Aorta (tissue), 5 donors: ENCODE measurements around the gene EXOC8. TPM values are rescaled to one million over a fixed set of nuclear protein-coding genes. Genes with fewer than 3 reads are reported as not detected.

Experiments used
- ATAC-seq: fragments of 200-7000 bp; cut with Tn5 transposase; one replicate; pipeline ENCODE4 v1.9.1; 2022; ENCODE audit warnings: moderate library complexity; ENCODE audit not compliant: low FRiP score
- DNase-seq, 2 donors: peaks; one replicate each; pipeline ENCODE4 v3.0.0-alpha.2; 2020
- H3K27ac ChIP-seq, 2 donors: one replicate each; pipeline ENCODE4 v1.5.1; 2013; ENCODE audit warnings: low read length in 2 of 2, mild to moderate bottlenecking in 2 of 2, moderate library complexity in 2 of 2, control low read depth in 1 of 2, inconsistent platforms in 1 of 2, low read depth in 1 of 2
- H3K27me3 ChIP-seq, 2 donors: one replicate each; pipeline ENCODE4 v1.6.1; 2013; ENCODE audit warnings: control low read depth in 1 of 2, low read length in 1 of 2, mild to moderate bottlenecking in 1 of 2, moderate library complexity in 1 of 2; ENCODE audit not compliant: insufficient read depth in 2 of 2, control insufficient read depth in 1 of 2
- H3K36me3 ChIP-seq, 2 donors: one replicate each; pipeline ENCODE4 v1.6.1; 2013; ENCODE audit warnings: control low read depth in 1 of 2, low read length in 1 of 2, mild to moderate bottlenecking in 1 of 2; ENCODE audit not compliant: insufficient read depth in 2 of 2, control insufficient read depth in 1 of 2
- H3K4me1 ChIP-seq, 2 donors: one replicate each; pipeline ENCODE4 v1.6.1; 2013; ENCODE audit warnings: low read length in 2 of 2, control low read depth in 1 of 2, mild to moderate bottlenecking in 1 of 2, moderate library complexity in 1 of 2; ENCODE audit not compliant: insufficient read depth in 2 of 2, control insufficient read depth in 1 of 2
- H3K4me3 ChIP-seq, 2 donors: one replicate each; pipeline ENCODE4 v1.5.1; 2013; ENCODE audit warnings: low read length in 2 of 2, control low read depth in 1 of 2, mild to moderate bottlenecking in 1 of 2
- H3K9me3 ChIP-seq: one replicate; pipeline ENCODE4 v1.6.1; 2013; ENCODE audit warnings: mild to moderate bottlenecking, low read length; ENCODE audit not compliant: control insufficient read depth
- WGBS, 2 donors: extraction: QIAGEN DNeasy Blood & Tissue Kit; methylation state at CpG; one replicate each; pipeline ENCODE4 v1.1.7; 2013; 5-methylcytosine and 5-hydroxymethylcytosine counted together
- intact Hi-C, 2 donors: fragments of 100-400 bp; cut with DNase I; formaldehyde crosslinking; loops; one replicate each; pipeline versions ENCODE4 v1.14.2 to v1.15.0; 2022
- polyA plus RNA-seq, 2 donors: library from polyadenylated mRNA; stranded (reverse); fragments of 200-250 nt; gene quantifications; one replicate each; pipeline ENCODE4 v1.2.3, GENCODE V29; 2013
- total RNA-seq, 2 donors: library from RNA; stranded (reverse); fragmentation: NEBNext Ultra II Directional; extraction: Animal tissue kit (Norgen Biotek cat#: 25700); gene quantifications; one replicate each; pipeline ENCODE4 v1.2.1, GENCODE V29; 2021
- donor health status: healthy with polysubstance abuse.
- donor health status: Bipolar disorder and iron deficiency.
- donor health status: DM: no; HTN: no; CAD: no.
- donor health status: DM: no; HTN: no; CAD: no.
- donor health status: DM: yes; HTN: yes; CAD: no.

EXOC8 gene
- total and polyA plus RNA-seq, 4 donors: 3.4 to 17.2 (median 10.6) TPM

DNA sequence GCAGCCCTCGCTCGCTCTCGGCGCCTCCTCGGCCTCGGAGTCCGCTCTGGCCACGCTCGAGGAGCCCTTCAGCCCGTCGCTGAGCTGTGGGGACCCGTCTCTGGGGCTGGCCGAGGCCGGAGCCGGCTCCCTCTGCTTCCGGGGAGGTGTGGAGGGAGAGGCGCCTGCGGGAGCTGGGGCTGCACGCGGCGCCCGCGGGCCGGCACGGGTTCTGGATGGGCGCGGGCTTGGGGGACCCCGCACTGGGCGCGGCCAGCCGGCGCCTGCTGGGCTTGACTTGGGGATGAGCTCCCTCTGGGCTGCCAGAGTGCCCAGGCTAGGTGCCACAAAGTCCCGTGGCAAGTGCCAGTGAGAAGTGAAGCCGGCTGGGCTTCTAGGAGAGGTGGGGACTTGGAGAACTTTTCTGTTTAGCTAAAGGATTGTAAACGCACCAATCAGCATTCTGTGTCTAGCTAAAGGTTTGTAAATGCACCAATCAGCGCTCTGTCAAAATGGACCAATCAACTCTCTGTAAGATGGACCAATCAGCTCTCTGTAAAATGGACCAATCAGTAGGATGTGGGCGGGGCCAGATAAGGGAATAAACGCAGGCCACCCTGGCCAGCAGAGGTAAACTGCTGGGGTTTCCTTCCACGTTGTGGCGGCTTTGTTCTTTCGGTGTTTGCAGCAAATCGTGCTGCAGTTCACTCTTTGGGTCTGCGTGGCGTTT, 20.2 kb downstream of the EXOC8 start:
- peak in 1 of 2 donors; percentile 69 for DNase-seq
- H3K4me3 ChIP-seq: no peak overlapping the region
- no peaks in the 10 kb centered on the region for H3K27me3 ChIP-seq
- ATAC-seq: no peak
- H3K27ac ChIP-seq: no peak overlapping the region
- no peaks in the 10 kb centered on the region for H3K4me1 ChIP-seq
- WGBS, 2 donors: 95 to 96% methylated on average over 38 to 44 of the region's 44 CpGs
- H3K36me3 ChIP-seq: no peaks in the 10 kb centered on the region
- intact Hi-C loops: no loop called here
- no peaks in the 10 kb centered on the region for H3K9me3 ChIP-seq

DNA sequence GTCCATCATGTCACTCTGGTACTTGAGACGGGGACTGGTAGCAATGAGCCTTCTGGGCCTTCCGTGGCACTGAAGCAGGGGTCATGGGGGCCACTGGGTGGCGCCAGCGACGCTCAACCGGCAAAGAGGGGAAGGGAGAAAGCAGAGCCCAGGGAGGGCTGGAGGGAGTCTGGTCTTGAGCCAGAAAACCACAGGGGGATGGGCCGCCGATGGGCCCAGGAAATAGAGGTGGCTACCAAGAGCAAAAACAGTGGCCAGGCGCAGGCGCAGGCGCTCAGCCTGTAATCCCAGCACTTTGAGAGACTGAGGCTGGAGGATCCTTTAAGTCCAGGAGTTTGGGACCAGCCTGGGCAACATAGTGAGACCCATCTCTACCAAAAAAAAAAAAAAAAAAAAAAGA, 21.8 kb downstream of the EXOC8 start:
- intact Hi-C loops: no loop called here
- Histone ChIP-seq H3K27me3 (no peaks in the 10 kb centered on the region), H3K9me3 (no peaks in the 10 kb centered on the region), H3K36me3 (no peaks in the 10 kb centered on the region), H3K27ac (no peak overlapping the region), H3K4me1 (no peaks in the 10 kb centered on the region), H3K4me3 (no peak overlapping the region)
- 31 to 38% methylated on average over 11 of the region's 11 CpGs for WGBS, 2 donors
- no peak for ATAC-seq
- DNase-seq: peak in 1 of 2 donors; percentile 66

DNA sequence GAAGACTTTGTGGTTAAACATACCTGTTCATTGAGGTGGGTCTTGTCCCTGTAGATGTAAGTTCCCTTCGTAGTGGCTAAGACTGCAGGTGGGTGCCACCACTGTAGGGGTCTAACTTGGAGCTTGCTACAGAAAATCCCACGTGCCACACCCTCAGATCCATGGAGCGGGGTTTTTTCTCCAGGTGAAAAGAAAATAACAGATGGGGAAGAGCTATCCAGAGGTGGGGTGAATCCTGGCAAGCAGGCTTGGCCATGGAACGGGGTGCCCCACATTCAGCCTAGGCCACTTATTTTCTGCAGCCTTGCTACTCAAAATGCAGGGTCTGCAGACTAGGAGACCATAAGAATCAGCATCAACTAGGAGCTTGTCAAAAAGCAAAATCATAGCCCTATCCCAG, 24.0 kb downstream of the EXOC8 start:
- Histone ChIP-seq H3K4me1 (no peaks in the 10 kb centered on the region), H3K9me3 (no peaks in the 10 kb centered on the region), H3K27ac (no peak overlapping the region), H3K36me3 (no peaks in the 10 kb centered on the region), H3K4me3 (no peak overlapping the region), H3K27me3 (no peaks in the 10 kb centered on the region)
- ATAC-seq: no peak
- intact Hi-C loops: no loop called here
- DNase-seq: no peak
- WGBS, 2 donors: 87 to 88% methylated on average over 4 of the region's 4 CpGs

DNA sequence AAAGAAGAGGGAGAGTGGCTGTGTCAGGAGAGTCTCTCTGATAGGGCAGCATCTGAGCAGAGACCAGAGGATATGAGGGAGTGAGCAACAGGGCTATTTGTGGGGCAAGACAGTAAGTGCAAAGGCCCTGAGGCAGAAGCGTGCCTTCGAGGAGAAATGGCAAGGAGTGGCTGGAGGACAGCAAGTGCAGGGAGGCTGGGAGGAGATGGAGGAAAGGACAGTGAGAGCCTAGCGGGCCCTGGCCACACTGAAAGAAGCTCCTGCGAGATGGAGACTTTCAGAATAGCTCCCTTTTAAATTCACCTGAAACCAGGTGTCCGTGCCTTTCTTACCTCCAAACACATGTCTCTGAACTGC, 25.2 kb downstream of the EXOC8 start:
- Histone ChIP-seq H3K9me3 (no peaks in the 10 kb centered on the region), H3K4me1 (no peaks in the 10 kb centered on the region), H3K4me3 (no peak overlapping the region), H3K27ac (no peak overlapping the region), H3K36me3 (no peaks in the 10 kb centered on the region), H3K27me3 (no peaks in the 10 kb centered on the region)
- intact Hi-C loops: no loop called here
- no peak for DNase-seq
- WGBS, 2 donors: 94 to 98% methylated on average over 5 of the region's 5 CpGs
- ATAC-seq: no peak

DNA sequence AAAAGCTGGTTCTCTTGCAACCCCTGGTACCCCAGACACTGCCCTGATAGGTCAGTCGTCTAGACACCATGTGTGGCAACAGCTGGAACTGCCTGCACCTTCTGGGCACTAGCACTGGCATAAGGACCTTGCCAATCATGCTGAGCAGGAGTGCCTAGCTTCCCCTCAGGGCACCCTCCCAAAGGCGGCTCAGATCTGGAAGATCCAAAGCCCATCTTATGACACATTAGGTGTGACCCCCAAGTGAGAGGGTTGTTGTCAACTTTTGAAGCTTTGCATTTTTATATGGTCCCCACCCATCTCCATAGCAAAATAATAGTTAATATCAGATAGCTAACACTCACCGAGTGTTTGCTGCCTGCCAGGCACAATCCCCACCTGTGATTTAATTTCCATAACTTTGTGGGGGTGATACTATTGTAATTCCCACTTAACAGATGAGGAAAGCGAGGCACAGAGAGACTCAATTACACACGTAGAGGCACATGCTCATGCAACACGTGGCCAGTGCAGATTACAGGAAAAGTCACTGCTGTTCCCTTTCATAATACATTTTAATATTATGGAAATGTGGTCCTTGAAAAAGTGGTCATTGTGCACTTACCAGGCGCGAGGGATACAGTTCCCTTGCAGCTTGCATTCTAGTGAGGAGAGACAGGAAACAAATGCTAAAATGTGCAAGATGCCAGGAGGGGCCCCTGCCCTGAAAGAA, 25.8 kb downstream of the EXOC8 start:
- Histone ChIP-seq H3K36me3 (no peaks in the 10 kb centered on the region), H3K9me3 (no peaks in the 10 kb centered on the region), H3K27ac (no peak overlapping the region), H3K4me1 (no peaks in the 10 kb centered on the region), H3K4me3 (no peak overlapping the region), H3K27me3 (no peaks in the 10 kb centered on the region)
- no peak for ATAC-seq
- intact Hi-C loops: no loop called here
- WGBS, 2 donors: 74% methylated on average over 8 of the region's 8 CpGs
- DNase-seq: no peak

DNA sequence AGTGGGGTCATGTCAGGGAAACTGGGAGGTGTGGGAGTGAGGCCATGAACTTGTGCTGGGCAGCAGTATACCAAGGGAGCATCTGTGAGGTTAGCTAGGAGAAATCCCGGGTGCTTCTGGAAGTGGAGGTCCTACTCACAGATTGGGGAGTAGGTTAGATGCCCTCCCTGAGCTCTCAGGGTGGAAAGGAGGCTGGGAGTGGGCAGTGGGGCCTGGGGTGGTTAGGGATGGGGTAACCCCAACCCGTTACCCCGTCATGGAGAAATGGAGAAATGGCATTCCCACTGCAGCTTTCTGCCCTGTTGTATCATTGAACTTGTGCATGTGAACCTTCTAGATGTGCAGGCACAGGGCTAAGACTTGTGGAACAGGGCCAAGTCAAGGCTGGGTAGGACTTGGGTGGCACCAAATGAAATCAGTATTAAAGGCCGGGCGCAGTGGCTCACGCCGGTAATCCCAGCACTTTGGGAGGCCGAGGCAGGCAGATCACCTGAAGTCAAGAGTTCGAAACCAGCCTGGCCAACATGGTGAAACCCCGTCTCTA, 27.2 kb downstream of the EXOC8 start:
- Histone ChIP-seq H3K4me3 (no peak overlapping the region), H3K36me3 (no peaks in the 10 kb centered on the region), H3K27me3 (no peaks in the 10 kb centered on the region), H3K9me3 (no peaks in the 10 kb centered on the region), H3K4me1 (no peaks in the 10 kb centered on the region), H3K27ac (no peak overlapping the region)
- 91 to 96% methylated on average over 10 of the region's 10 CpGs for WGBS, 2 donors
- intact Hi-C loops: no loop called here
- ATAC-seq (no peak), DNase-seq (no peak)

DNA sequence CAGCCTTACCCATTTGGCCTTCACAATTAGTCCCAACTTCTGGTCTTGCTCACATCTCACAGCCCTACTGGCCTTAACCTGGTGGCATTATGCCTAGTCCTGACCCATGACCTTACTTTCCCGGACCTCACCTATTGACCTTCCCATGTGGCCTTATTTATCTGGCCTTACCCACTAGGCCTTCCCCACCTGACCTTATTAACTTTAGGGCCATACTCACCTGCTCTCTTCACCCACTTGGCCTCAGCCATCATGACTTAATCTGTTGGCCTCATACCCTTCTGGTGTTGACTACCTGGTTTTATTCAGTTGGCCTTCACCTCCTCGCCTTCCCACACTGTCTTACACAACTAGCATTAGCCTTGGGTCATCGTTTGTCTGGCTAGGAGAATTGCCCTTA, 35.7 kb downstream of the EXOC8 start:
- intact Hi-C loops: no loop called here
- DNase-seq (no peak), ATAC-seq (no peak)
- Histone ChIP-seq H3K4me1 (no peaks in the 10 kb centered on the region), H3K36me3 (no peaks in the 10 kb centered on the region), H3K27me3 (no peaks in the 10 kb centered on the region), H3K27ac (no peak overlapping the region), H3K9me3 (no peaks in the 10 kb centered on the region), H3K4me3 (no peak overlapping the region)
- WGBS, 2 donors: 88 to 93% methylated on average over 3 of the region's 3 CpGs

DNA sequence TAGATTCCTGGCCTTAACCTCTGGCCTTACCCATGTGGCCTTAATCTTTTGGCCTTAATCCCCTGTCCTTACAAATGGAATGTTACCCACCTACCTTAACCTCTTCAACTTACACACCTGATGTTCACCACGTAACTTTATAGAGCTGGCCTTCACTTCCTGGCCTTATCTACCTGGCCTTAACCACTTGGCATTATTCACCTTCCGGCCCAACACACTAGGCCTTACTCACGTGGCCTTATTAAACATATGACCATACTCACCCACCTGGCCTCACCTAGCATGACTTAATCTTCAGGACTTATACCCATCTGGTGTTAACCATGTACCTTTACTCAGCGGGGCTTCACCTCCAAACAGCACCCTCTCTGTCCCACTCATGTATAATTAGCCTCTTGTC, 41.7 kb downstream of the EXOC8 start:
- Histone ChIP-seq H3K9me3 (no peaks in the 10 kb centered on the region), H3K4me3 (no peak overlapping the region), H3K36me3 (no peaks in the 10 kb centered on the region), H3K27ac (no peak overlapping the region), H3K27me3 (no peaks in the 10 kb centered on the region), H3K4me1 (no peaks in the 10 kb centered on the region)
- intact Hi-C loops: no loop called here
- WGBS, 2 donors: 93 to 97% methylated on average over 4 of the region's 4 CpGs
- DNase-seq (no peak), ATAC-seq (no peak)

DNA sequence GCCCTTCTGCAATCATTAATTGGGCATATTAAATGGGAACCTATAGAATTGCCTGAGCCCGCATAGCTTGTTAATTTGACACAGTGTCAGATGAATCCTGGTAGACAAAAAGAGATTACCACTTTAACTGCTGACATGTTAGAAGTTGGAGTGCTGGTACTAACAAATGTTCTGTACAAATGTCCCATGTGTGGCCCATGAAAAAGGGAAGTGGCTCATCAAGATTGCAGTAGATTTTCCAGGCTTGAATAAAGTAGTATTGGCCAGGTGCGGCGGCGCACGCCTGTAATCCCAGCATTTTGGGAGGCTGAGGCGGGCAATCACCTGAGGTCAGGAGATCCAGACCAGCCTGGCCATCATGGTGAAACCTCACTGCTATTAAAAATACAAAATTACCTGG, 51.0 kb downstream of the EXOC8 start:
- Histone ChIP-seq H3K27me3 (no peaks in the 10 kb centered on the region), H3K4me1 (no peaks in the 10 kb centered on the region), H3K4me3 (no peak overlapping the region), H3K9me3 (no peaks in the 10 kb centered on the region), H3K27ac (no peak overlapping the region), H3K36me3 (no peaks in the 10 kb centered on the region)
- intact Hi-C loops: no loop called here
- ATAC-seq (no peak), DNase-seq (no peak)
- 95 to 98% methylated on average over 6 of the region's 6 CpGs for WGBS, 2 donors
